Fibroblast of gingiva (primary cell): ENCODE results near the gene PPP1R1B.

Experiments
- DNase-seq: peaks from one replicate; pipeline ENCODE4 v3.0.0-alpha.2; 2011; ENCODE audit warnings: low read depth

Gene PPP1R1B

GRCh38 chr17:39600288-39600996 lies 26.3 kb upstream of the PPP1R1B start:
- no peak for DNase-seq

GRCh38 chr17:39600997-39601597 lies 25.7 kb upstream of the PPP1R1B start:
- no peak for DNase-seq

GRCh38 chr17:39601758-39602532 lies 24.8 kb upstream of the PPP1R1B start:
- no peak for DNase-seq

DNA sequence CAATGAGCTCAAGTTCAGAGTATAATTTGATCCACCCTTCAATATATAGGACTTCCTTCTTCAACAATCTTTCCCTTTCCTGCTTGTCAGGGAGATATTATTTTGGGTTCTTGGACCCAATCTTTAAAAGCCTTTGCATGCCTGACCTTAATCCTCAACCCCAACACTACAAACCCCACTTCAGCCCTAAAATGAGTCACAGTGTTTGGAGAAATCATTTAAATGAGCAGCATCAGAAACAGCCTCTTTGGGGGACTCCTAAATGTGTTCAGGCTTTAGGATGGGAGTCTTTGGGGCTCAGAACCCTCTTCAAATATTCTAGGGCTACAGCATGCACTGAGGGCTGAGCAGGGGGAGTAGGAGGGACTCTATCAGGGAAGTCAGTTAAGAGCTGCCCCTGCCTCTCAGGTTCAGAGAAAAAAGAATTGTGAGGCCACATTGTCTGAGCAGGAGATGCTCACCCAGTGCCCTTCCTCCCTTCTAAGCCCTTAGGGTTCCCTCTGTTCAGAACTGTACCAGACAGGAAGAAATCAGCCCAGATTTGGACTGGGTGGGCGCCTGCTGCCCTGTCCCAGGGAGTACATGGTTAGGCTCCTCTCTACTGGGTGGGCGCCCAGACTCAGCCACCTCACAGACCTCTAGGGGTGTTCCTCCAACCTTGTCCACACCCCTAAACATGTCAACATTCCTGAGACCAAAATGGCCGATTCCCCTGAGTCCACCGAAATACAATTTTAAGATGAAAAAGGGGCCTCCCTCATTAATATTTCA lies 24.0 kb upstream of the PPP1R1B start:
- DNase-seq: no peak

GRCh38 chr17:39603304-39604016 lies 23.3 kb upstream of the PPP1R1B start:
- no peak for DNase-seq

- DNase-seq: no peak
Measured at GRCh38 chr17:39604911-39605491, 21.8 kb upstream of the PPP1R1B start.

- DNase-seq: no peak
Measured at GRCh38 chr17:39605492-39606433, 21.0 kb upstream of the PPP1R1B start.

- DNase-seq: no peak
Measured at GRCh38 chr17:39606434-39607056, 20.2 kb upstream of the PPP1R1B start.

GRCh38 chr17:39607057-39607850 lies 19.5 kb upstream of the PPP1R1B start:
- no peak for DNase-seq

DNA sequence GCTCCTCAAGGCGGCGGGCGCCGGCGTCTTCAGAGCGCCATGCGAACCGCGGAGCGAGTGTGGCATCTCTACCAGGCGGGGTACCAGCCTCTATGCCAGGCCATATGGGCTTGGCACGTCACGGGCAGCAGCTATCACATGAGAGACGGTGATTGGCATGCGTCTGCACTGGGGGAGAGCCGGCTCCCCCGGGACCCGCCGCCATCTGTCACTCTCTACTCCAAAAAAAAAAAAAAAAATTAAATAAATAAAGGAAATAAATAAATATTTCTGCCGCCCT lies 19.0 kb upstream of the PPP1R1B start, which contains the start of gene NEUROD2:
NEUROD2 (minus strand) TSS at position 70 of the 280 bp plus-strand sequence. CDS start 1,321 bp downstream, outside the sequence.
- no peak for DNase-seq

- no peak for DNase-seq
Measured at GRCh38 chr17:39608142-39608981, 18.4 kb upstream of the PPP1R1B start.

- DNase-seq: no peak
Measured at GRCh38 chr17:39609416-39610025, 17.2 kb upstream of the PPP1R1B start.

GRCh38 chr17:39611401-39612112 lies 15.2 kb upstream of the PPP1R1B start:
- DNase-seq: no peak

DNA sequence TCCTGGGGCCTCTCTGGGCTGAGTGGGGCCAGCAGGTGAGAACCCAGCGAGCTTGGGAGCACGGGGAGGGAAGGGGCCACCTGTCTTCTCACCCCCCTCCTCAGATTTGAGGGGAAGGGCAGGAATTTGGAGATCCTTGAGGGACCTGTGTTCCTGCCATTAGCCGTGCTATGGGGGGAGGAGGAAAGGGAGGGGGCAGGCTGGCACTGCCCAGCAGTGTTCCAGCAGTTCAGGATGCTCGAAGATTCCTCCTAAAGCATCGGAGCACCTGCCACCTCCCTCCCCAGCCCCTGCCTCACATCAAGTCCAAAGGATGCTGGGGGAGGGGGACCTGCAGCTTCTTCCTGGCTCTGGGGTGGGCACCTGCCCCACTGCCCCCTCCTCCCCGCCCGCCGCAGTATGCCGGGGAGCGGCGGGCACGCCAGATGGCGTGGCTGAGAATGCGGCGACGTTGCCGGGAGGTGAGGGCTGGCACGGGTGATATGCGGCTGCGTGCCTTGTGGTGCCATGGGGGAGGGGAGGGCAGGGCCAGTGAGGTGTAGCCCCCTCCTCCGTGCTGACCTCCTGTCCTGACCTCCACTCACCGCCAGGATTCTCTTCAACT lies 14.4 kb upstream of the PPP1R1B start:
- no peak for DNase-seq

DNA sequence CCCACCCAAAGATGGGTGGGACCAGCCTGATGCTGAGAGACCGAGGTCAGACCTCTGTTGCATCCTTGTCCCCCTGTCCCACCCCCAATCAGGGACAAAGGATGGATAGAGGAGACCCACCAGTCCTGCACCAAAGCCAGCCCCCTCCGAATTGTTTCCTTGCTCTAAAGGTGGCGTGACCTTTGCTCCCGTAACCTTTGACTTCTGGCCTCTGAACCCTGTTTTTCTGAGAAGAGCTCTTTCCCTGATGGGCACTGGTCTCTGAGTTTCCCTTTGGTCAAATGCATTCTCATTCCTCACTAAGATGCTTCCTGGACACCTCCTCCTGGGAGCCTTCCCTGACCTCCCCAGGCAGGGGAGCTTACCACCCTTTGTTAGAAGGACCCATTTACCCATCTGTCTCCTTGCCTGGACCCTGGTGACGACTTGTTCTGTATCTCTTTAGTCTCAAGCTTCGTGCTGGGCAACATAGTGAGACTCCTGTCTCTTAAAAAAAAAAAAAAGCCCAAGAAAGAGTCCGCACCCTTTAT lies 13.8 kb upstream of the PPP1R1B start:
- DNase-seq: no peak

GRCh38 chr17:39614545-39615157 lies 12.1 kb upstream of the PPP1R1B start:
- DNase-seq: no peak
